Coronary artery (tissue), 2 donors: ENCODE measurements around the gene CCNG2.
A peak's percentile ranks its signal among the peaks of the same experiment; 100 is the strongest.

Experiments used
- DNase-seq: peaks from one replicate; pipeline ENCODE4 v3.0.0-alpha.2; 2017; ENCODE audit warnings: low spot score
- H3K27ac ChIP-seq, 2 donors: fragments of 200-600 bp; sonication (generic); one replicate each; pipeline ENCODE4 v1.5.1; 2016 to 2019
- H3K4me3 ChIP-seq: fragments of 200-600 bp; sonication (generic); 2 replicates; pipeline ENCODE4 v1.5.1; 2016; ENCODE audit warnings: mild to moderate bottlenecking, moderate library complexity
- CTCF ChIP-seq: fragments of 200-600 bp; sonication (generic); IDR thresholded peaks from one replicate; pipeline ENCODE4 v1.5.1; 2019; ENCODE audit warnings: antibody characterized with exemption

The CCNG2 gene, protein sequence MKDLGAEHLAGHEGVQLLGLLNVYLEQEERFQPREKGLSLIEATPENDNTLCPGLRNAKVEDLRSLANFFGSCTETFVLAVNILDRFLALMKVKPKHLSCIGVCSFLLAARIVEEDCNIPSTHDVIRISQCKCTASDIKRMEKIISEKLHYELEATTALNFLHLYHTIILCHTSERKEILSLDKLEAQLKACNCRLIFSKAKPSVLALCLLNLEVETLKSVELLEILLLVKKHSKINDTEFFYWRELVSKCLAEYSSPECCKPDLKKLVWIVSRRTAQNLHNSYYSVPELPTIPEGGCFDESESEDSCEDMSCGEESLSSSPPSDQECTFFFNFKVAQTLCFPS

DNA sequence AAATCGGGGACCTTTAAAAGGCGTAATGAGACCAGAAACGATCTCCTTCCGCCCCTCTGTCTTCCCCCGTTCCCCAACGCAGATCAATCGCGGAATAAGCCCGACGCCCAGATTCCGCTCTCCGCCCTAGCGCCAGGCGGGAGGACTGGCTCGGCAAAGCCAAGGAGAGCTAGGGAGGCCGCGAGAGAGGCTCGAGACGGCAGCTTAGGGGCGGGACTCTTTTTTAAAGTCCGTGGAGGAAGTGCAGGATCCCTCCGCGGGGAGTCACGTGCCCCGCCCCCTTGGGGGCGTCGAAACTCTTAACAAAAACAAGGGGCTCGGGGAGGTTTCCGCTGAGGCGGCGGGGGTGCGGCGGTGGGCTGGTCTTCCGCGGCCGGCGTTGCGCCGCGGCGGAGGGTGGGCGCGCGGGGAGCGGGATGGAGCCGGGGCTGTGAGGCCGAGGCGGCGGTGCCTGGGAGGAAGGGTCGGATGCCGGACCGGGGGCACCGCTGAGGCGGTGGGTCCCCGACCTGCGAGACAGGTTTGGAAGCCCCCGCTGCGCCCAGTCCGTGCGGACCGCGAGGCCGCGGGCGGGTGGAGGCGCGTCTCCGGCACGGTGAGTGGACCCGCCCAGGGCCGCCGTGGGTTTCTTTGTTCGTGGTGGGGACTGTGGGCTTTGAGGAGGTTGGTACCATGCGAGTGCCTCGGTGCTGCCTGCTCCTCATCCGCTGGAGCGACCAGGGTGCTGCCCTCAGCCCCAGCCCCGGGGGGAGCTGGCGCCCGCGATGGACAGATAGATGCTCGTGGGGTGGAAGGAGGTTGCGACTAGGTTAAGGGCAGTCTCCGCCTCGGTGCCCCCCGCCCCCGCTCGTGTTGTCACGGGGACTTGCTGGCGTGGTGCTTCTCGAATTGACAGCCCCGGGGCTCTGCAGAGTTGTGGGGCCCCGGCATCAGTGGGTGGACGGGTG lies at the start of gene CCNG2:
Gene CCNG2 (plus strand): TSS at position 296 of the 947 bp plus-strand sequence. CDS start 1,326 bp downstream, outside the sequence.
- no peak for TF ChIP-seq CTCF
- DNase-seq: peak; percentile 91
- peak within 1 kb of the TSS; percentile 98 for H3K4me3 ChIP-seq
- H3K27ac ChIP-seq: peak within 1 kb of the TSS; percentile 98 to 99

DNA sequence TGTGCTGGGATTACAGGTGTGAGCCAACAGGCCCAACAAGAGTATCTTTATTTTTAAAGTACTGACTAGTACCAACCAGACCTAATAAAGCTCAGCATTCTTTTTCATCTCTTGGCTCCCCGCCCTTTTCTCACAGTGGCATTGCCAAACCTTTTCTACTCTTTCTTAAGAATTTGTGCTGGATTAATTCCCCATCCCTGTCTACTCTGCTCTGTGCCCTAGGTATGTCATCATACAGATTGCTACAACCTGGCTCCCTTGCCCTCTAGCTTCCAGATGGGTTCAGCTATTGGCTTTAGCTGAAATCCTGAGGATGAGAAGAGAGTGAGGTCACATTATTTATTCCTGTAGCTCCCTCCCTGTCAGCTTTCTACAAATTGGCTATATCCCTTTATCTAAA lies 46.3 kb upstream of the CCNG2 start:
- no peak for DNase-seq
- Histone ChIP-seq H3K27ac (no peak overlapping the region), H3K4me3 (no peak overlapping the region)
- TF ChIP-seq CTCF: no peak

DNA sequence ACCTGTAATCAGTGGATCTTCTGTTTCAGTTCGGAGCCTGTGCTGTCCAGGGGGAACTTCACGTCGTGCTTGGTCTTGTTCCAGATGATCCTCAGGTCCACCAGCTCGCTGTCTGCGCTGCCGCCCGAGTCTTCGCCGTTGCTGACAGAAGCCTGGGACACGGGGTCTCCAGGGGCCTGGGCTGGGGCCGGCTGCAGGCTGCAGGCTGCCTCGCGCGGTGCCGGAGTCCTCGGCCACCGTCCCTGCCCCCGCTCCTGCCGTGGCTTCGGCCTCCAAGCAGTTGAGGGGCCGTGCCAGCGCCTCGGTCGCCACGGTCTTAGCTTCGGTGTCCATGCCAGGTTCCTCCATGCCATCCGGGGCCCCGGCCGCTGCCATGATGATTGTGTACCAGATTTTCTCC lies 43.9 kb upstream of the CCNG2 start:
- Histone ChIP-seq H3K27ac (no peak overlapping the region), H3K4me3 (no peak overlapping the region)
- no peak for DNase-seq
- TF ChIP-seq CTCF: no peak

- Histone ChIP-seq H3K4me3 (no peak overlapping the region), H3K27ac (no peak overlapping the region)
- no peak for DNase-seq
- TF ChIP-seq CTCF: no peak
Observed at GRCh38 chr4:77117721-77118120, 39.3 kb upstream of the CCNG2 start.

- no peak for TF ChIP-seq CTCF
- H3K4me3 ChIP-seq: no peak overlapping the region
- no peak for DNase-seq
- H3K27ac ChIP-seq: no peak overlapping the region
Observed at GRCh38 chr4:77120886-77121508, 36.0 kb upstream of the CCNG2 start.

DNA sequence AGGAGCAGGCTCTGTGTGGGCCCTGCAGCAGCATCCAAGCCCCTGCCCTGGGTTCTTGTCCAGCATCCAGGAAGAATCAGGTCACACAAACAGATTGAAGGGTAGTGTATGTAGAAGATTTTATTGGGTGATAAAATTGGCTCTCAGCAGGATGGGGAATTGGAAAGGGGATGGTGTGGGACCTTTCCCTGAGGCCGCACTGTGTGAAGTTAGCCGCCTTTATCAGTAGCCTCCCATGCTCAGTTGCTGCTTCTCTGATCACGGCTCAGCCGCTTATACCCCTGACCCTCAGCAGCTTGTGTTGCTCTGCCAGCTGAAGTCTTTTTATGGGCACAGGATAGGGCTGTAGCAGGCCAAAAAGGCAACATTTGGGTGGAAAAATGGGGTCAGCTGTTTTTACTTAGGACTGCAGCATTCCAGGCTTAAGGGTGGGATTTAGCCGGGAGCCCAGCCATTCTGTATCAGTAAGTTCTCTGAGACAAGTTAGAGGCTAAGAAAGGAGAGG lies 35.2 kb upstream of the CCNG2 start:
- no peak overlapping the region for H3K27ac ChIP-seq
- no peak overlapping the region for H3K4me3 ChIP-seq
- no peak for DNase-seq
- TF ChIP-seq CTCF: no peak
